ENCODE data around the gene DNAJC2.

DNA sequence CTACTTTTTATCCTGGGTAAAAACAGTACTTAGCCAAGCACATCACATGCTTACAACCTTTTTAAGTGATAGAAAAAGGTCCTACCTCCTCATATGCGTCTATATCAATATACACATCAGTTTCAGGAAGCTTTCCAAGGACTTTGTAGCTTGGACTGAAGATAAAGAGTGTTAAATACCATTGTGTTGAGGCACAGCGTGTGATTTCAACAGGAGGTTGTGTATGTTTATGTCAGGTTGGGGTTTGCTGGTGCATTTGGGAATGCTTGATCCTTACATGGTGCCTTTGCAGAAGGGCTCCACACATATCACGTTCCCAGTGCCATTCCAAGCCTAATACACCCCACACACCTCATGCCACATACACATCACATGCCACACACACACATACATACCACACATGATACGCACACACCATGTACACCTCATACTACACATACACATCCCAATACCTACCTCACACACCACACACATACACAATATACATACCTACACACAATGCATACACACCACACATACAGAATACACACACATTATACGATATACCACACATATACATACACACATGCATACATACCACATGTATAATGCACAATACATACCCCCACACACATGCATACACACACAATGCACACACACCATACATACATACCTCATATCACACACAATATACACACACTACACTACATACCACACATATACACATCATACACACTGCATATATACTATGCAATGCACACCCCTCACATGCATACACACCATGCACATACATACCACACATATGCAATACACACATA, 36.0 kb upstream of the DNAJC2 start:
- TF ChIP-seq, protein P1, sequence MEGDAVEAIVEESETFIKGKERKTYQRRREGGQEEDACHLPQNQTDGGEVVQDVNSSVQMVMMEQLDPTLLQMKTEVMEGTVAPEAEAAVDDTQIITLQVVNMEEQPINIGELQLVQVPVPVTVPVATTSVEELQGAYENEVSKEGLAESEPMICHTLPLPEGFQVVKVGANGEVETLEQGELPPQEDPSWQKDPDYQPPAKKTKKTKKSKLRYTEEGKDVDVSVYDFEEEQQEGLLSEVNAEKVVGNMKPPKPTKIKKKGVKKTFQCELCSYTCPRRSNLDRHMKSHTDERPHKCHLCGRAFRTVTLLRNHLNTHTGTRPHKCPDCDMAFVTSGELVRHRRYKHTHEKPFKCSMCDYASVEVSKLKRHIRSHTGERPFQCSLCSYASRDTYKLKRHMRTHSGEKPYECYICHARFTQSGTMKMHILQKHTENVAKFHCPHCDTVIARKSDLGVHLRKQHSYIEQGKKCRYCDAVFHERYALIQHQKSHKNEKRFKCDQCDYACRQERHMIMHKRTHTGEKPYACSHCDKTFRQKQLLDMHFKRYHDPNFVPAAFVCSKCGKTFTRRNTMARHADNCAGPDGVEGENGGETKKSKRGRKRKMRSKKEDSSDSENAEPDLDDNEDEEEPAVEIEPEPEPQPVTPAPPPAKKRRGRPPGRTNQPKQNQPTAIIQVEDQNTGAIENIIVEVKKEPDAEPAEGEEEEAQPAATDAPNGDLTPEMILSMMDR (IDR thresholded peaks at IDR 0.05; ENCODE audit: low read length) = no peak
- no peak for TF ChIP-seq EZH2 (IDR thresholded peaks at IDR 0.05; ENCODE audit: borderline replicate concordance, low read length)
